Panc1 (cell line): ENCODE results near the gene RBMS1. TPM values are rescaled to one million over a fixed set of nuclear protein-coding genes. Genes with fewer than 3 reads are reported as not detected.
A peak's percentile ranks its signal among the peaks of the same experiment; 100 is the strongest.

Experiments used
- ATAC-seq: fragments of 200-7000 bp; cut with Tn5 transposase; 2 replicates; pipeline ENCODE4 v1.9.1; 2020; ENCODE audit warnings: mild to moderate bottlenecking, moderate library complexity
- BruUV-seq: library from RNA; stranded (reverse); fragments of 400-500 nt; replicated peaks from 2 replicates; lab custom pipeline; 2021; lab: Mats Ljungman, UMichigan
- CTCF ChIA-PET: fragments of 300-600 bp; sonication (Branson Sonifier 250); formaldehyde crosslinking; loops from one replicate; lab custom pipeline; 2022; ENCODE audit warnings: antibody characterized with exemption; lab: Charles Lee
- POLR2A ChIA-PET: fragments of 300-600 bp; sonication (Branson Sonifier 250); formaldehyde crosslinking; loops from one replicate; lab custom pipeline; 2022; ENCODE audit warnings: antibody characterized with exemption; lab: Charles Lee
- DNase-seq: peaks from one replicate; pipeline ENCODE4 v3.0.0-alpha.2; 2010; ENCODE audit warnings: low read depth, low spot score
- H3K27ac ChIP-seq: 2 replicates; pipeline ENCODE4 v1.5.1; 2011; ENCODE audit warnings: mild to moderate bottlenecking, low read length, inconsistent platforms
- H3K27me3 ChIP-seq: fragments of 200-500 bp; sonication (Bioruptor generic); 2 replicates; pipeline ENCODE4 v1.6.0; 2014; ENCODE audit warnings: low read length, inconsistent platforms; ENCODE audit not compliant: control insufficient read depth, insufficient read depth
- H3K36me3 ChIP-seq: fragments of 200-500 bp; sonication (Bioruptor generic); 2 replicates; pipeline ENCODE4 v1.5.1; 2014; ENCODE audit warnings: inconsistent platforms, mild to moderate bottlenecking, low read length, moderate library complexity; ENCODE audit not compliant: control insufficient read depth, insufficient read depth
- H3K4me1 ChIP-seq: 2 replicates; pipeline ENCODE4 v1.5.1; 2011; ENCODE audit warnings: inconsistent platforms, mild to moderate bottlenecking, low read length, moderate library complexity; ENCODE audit not compliant: control insufficient read depth, insufficient read depth
- H3K4me3 ChIP-seq, 2 experiments: 2 replicates each; pipeline ENCODE4 v1.5.1; 2011 to 2012; ENCODE audit warnings: low read depth in 2 of 2, low read length in 2 of 2, mild to moderate bottlenecking in 2 of 2, inconsistent platforms in 1 of 2, moderate library complexity in 1 of 2
- H3K9me3 ChIP-seq: fragments of 200-500 bp; sonication (Bioruptor generic); 2 replicates; pipeline ENCODE4 v1.5.1; 2014; ENCODE audit warnings: low read depth, mild to moderate bottlenecking, inconsistent platforms, low read length, moderate library complexity; ENCODE audit not compliant: control insufficient read depth, insufficient read depth
- CTCF ChIP-seq: fragments of 450-650 bp; IDR thresholded peaks from 2 replicates; pipeline ENCODE4 v1.5.1; 2017; ENCODE audit warnings: mild to moderate bottlenecking
- POLR2AphosphoS5 ChIP-seq: IDR thresholded peaks from 2 replicates; pipeline ENCODE4 v1.6.1; 2012; ENCODE audit warnings: mild to moderate bottlenecking, low read depth, low read length, moderate library complexity
- REST ChIP-seq, 2 experiments: IDR thresholded peaks; 2 replicates each; pipeline ENCODE4 v1.6.1; 2011 to 2012; ENCODE audit warnings: low read depth in 2 of 2, control low read depth in 1 of 2, low read length in 1 of 2, mild to moderate bottlenecking in 1 of 2, moderate library complexity in 1 of 2; ENCODE audit not compliant: insufficient read depth in 1 of 2
- SIN3A ChIP-seq: IDR thresholded peaks from 2 replicates; pipeline ENCODE4 v1.6.1; 2012; ENCODE audit warnings: low read depth, mild to moderate bottlenecking, low read length, moderate library complexity, borderline replicate concordance; ENCODE audit not compliant: insufficient read depth
- TCF7L2 ChIP-seq: IDR thresholded peaks from 2 replicates; pipeline ENCODE4 v1.6.1; 2011; ENCODE audit warnings: mild to moderate bottlenecking, low read depth, low read length, inconsistent platforms
- in situ Hi-C: cut with HindIII; loops from 2 replicates; pipeline ENCODE4 v1.10.0; 2016; ENCODE audit warnings: low sequenced_read_pairs, low pct_unique_long_range_greater_than_20kb
- intact Hi-C: fragments of 100-400 bp; cut with micrococcal nuclease; formaldehyde crosslinking; loops from one replicate; pipeline ENCODE4 v1.10.0; 2022; ENCODE audit not compliant: unreplicated experiment
- total RNA-seq: library from RNA; stranded (reverse); gene quantifications from one replicate; pipeline ENCODE4 v1.2.1, GENCODE V29; 2021; ENCODE audit not compliant: unreplicated experiment

The RBMS1 gene
- total RNA-seq, 1 experiment from 2014 or later = 67.0 TPM

- ATAC-seq = no peak
- H3K4me1 ChIP-seq = peaks cover 36% of the 10 kb centered on the region
- no peak for DNase-seq
- no peaks in the 10 kb centered on the region for H3K9me3 ChIP-seq
- no peak overlapping the region for H3K4me3 ChIP-seq
- in situ Hi-C loops (no loop called here), intact Hi-C loops (loop anchor here (10.0 kb wide), 1 partner anchor 573 kb away; no protein-coding TSS in a partner anchor)
- CTCF ChIA-PET = no interaction called here
- POLR2A ChIA-PET = no interaction called here
- no TSS peak for BruUV-seq
- TF ChIP-seq POLR2AphosphoS5 (no peak), REST (IDR thresholded peaks at IDR 0.05; ENCODE audit: insufficient read depth in 1 of 2, low read depth in 2 of 2, low read length in 1 of 2) (no peak), CTCF (no peak), SIN3A (no peak), TCF7L2 (no peak)
- H3K27ac ChIP-seq = peak overlapping the region; percentile 30; the same call in 1 of the 2 replicates
- H3K36me3 ChIP-seq = no peaks in the 10 kb centered on the region
- no peaks in the 10 kb centered on the region for H3K27me3 ChIP-seq
Observed at GRCh38 chr2:160401895-160402294, 91.7 kb downstream of the RBMS1 start.

- intact Hi-C loops = loop anchor here (10.0 kb wide), 1 partner anchor 575 kb away; no protein-coding TSS in a partner anchor
- H3K27me3 ChIP-seq = no peaks in the 10 kb centered on the region
- DNase-seq (no peak), ATAC-seq (no peak)
- no TSS peak for BruUV-seq
- no peaks in the 10 kb centered on the region for H3K9me3 ChIP-seq
- H3K4me3 ChIP-seq = no peak overlapping the region
- in situ Hi-C loops = no loop called here
- ChIA-PET POLR2A (no interaction called here), CTCF (no interaction called here)
- no peak overlapping the region for H3K27ac ChIP-seq
- TF ChIP-seq TCF7L2 = no peak
- TF ChIP-seq CTCF = no peak
- TF ChIP-seq SIN3A = no peak
- TF ChIP-seq REST (IDR thresholded peaks at IDR 0.05; ENCODE audit: insufficient read depth in 1 of 2, low read depth in 2 of 2, low read length in 1 of 2) = no peak
- no peak for TF ChIP-seq POLR2AphosphoS5
- no peaks in the 10 kb centered on the region for H3K36me3 ChIP-seq
- H3K4me1 ChIP-seq = peaks cover 26% of the 10 kb centered on the region
Observed at GRCh38 chr2:160399880-160400279, 93.7 kb downstream of the RBMS1 start.
